Measurements from ENCODE around the gene RPL19.
"Not testable (repeated sequence)": the region's sequence is repeated elsewhere in the genome, so short reads cannot be mapped to it uniquely, and the experiment has no call there.

RPL19 gene

GRCh38 chr17:39200070-39200879 lies at the start of gene RPL19:
RPL19 (plus strand) TSS chr17:39200283; CDS start chr17:39200345, 62 bp downstream.
- peak; percentile 76 for DNase-seq

- DNase-seq, result no peak
These were observed 49.3 kb upstream of the RPL19 start for GRCh38 chr17:39150795-39151149.

GRCh38 chr17:39151150-39151942 lies 48.7 kb upstream of the RPL19 start, which contains the start of gene PLXDC1:
PLXDC1 (minus strand) TSS chr17:39151637; CDS start chr17:39151437, 200 bp downstream.
- DNase-seq, result peak in 1 of 2 experiments; percentile 24

- DNase-seq, result peak in 1 of 2 experiments; percentile 17
These were observed 47.9 kb upstream of the RPL19 start for GRCh38 chr17:39151943-39152818.

- peak; percentile 88 to 94 for DNase-seq
These were observed 46.5 kb upstream of the RPL19 start for GRCh38 chr17:39153599-39154051.

GRCh38 chr17:39155654-39156053 lies 44.4 kb upstream of the RPL19 start:
- no peak for DNase-seq

- no peak for DNase-seq
These were observed 43.6 kb upstream of the RPL19 start for GRCh38 chr17:39156491-39156890.

- DNase-seq, result no peak
These were observed 41.5 kb upstream of the RPL19 start for GRCh38 chr17:39158623-39159022.

GRCh38 chr17:39161962-39162361 lies 38.1 kb upstream of the RPL19 start:
- DNase-seq, result no peak

- DNase-seq, result peak; percentile 65 to 70
These were observed 35.4 kb upstream of the RPL19 start for GRCh38 chr17:39164675-39165143.

GRCh38 chr17:39165178-39165840 lies 34.8 kb upstream of the RPL19 start:
- DNase-seq, result no peak

- no peak for DNase-seq
These were observed 34.2 kb upstream of the RPL19 start, which contains the start of gene ARL5C for GRCh38 chr17:39165841-39166349. ARL5C (minus strand) TSS chr17:39166161; CDS start chr17:39165760, 401 bp downstream.

- DNase-seq, result no peak
These were observed 33.4 kb upstream of the RPL19 start for GRCh38 chr17:39166437-39167335.

- DNase-seq, result no peak
These were observed 32.6 kb upstream of the RPL19 start for GRCh38 chr17:39167476-39167875.

GRCh38 chr17:39168503-39168902 lies 31.6 kb upstream of the RPL19 start:
- not testable (repeated sequence) for DNase-seq

- DNase-seq, result no peak
These were observed 31.0 kb upstream of the RPL19 start for GRCh38 chr17:39169101-39169500.

- no peak for DNase-seq
These were observed 30.6 kb upstream of the RPL19 start for GRCh38 chr17:39169518-39169917.

GRCh38 chr17:39170109-39170508 lies 30.0 kb upstream of the RPL19 start:
- DNase-seq, result no peak

GRCh38 chr17:39170558-39170957 lies 29.5 kb upstream of the RPL19 start:
- DNase-seq, result no peak

GRCh38 chr17:39171933-39172332 lies 28.1 kb upstream of the RPL19 start:
- no peak for DNase-seq

- no peak for DNase-seq
These were observed 27.0 kb upstream of the RPL19 start for GRCh38 chr17:39173080-39173479.

Measured in stimulated activated CD4-positive, alpha-beta T cell treated with anti-CD3 and anti-CD28 coated beads, Interleukin-4, amount 100 ng/mL, for 4 hours (primary cell).